CD1c-positive myeloid dendritic cell (primary cell): ENCODE data around the gene UQCR11.

Experiments
- DNase-seq: peaks from one replicate; pipeline ENCODE4 v3.0.0-alpha.2; 2016; ENCODE audit errors: extremely low spot score

UQCR11 gene

DNA sequence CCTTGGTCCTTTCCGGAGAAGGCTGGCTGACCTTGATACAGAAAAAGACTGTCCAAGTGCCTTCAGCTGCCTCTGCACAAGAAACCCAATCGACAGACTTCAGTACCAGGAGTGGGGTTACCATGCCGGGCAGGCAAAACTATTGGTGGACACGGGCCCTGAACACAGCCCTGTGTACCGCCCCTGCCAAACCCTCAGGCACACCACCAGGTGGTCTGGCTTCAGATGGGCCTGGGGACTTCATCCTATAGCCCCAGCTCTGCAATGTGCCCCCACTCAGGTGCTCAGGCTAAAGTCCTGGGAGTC, 29.6 kb upstream of the UQCR11 start:
- DNase-seq = no peak

DNA sequence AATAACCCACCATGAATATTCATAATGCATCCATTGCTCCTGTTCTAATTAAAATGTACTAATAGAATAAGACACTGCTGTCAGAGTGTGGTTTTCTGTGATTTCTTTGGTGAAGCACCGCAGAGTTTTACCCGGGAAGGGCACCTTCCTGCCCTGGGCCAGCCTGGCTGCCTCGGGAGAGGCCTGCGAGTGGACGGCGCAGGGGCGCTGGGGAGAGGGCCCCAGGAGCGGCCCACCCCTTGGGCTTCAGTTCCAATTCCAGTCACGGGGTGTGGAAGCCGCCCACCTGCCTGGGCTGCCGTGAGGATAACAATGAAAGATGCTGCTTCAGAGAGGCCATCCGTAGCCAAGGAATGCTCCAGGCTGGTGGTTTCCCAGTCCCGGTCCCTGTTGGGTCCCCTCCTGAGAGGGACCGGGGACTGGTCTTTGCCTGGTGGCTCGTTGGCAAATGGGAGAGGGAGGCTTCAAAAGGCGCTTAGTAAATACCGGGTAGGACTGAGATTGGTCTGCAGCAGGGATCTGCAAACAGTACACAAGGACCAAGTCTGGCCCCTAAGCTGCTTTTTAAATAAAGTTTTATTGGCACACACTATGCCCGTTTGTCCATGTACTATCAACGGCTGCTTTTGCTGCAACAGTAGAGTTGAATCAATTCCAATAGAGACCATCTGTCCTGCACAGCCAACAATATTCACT, 29.1 kb upstream of the UQCR11 start:
- DNase-seq = no peak

DNA sequence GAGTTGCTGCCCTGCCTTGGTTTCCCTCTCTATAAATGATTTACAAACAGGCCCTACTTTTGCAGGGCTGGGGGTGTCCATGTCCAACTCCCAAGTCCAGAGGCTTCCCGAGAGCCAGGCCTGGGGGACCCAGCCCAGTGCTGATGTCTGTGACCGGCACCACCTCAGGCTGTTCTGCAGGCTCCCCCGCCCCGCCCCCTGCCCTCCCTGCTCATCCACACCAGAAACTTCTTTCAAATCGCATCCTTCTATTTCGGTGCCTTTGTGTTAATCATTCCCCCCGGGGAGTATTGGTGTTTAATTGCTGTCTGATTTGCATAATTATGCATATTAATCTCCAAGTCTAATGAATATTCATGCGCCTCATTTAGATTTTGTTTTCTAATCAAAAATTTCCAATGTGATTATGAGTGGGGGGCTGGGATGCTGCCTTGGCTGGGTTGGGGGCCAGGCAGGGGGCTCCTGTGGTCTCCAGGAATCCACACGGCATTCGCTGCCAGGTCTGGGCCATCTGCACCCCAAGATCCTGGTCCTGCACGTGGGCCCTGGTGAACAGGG, 28.1 kb upstream of the UQCR11 start:
- no peak for DNase-seq

DNA sequence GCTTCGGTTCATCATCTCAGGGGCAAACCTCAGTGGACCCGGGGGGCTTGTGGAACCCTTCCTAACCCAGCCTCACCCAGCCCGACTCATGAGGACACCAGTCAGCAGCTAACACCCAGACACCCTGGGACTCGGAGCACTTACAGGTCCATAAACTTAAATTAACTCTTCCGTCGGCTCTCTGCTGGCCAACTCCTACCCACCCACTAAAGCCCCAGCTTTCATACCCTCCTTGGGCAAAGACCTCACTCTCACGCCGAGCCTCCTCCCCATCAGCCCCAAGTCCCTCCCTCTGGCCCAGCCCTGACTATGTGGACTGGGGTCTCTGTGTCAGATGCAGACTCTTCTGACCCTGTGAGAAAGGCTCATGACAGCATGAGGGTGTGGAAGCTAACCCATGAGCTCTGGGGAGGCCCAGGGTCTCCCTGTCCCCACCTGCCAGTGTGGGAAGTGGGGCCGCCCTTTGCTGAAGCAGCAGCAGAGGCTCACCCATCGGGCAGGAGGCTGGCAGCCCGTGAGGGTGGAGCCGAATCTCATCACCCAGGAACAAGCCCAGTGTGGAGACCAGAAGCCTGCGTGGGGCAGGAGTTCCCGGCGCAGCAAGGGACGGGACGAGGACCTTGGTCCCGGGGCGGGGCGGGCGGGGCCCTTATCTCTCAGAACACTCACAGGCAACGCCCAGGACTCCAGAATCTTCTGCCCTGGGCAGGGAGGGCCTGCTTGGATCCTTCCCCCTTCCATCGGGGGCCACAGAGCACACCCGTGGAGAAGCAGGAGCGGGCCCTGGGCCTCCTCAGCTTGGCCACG, 27.4 kb upstream of the UQCR11 start:
- no peak for DNase-seq

DNA sequence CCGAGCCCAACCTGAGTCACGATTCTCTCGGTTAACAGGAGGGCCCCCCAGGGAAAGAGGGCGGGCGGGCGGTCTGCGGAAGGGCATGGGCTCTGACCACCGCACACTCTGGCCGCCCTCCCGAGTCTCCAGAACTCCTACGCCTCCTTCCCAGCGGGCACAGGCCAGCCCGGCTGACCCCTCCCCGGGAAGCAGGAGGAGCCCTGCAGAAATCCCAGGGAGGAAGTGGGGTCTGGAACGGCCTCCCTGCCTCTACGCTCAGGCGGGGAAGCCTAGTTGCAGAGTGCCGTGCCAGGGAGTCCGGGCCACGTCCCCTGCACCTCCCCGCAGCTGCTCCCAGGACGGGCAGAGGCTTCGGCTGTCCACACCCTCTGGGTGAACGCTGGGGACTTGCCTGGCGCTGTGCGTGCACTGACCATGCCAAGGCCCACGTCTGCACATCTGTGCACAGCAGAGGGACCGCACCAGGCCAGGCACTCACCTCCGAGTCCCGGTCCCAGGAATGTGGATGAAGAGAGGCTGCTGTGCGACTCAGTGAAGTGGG, 26.4 kb upstream of the UQCR11 start:
- DNase-seq = no peak

DNA sequence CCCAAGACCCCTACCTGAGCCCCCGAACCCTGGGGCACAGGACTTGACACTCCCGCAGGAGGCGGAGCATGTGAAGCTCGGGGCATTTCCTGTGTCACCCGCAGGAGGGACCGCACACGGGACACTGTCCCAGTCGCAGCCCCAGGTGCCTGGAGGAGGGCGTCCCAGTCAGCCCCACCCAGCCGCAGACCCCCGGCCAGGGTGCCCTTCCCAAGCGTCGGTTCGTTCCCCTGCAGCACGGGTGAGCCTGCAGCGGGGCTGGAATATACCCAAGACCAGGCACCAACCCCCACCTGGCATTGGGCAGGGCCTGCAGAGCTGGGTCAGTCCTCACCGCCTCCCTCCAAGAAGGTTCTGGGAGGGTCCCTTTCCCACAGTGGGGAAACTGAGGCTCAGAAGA, 25.5 kb upstream of the UQCR11 start:
- DNase-seq = no peak

DNA sequence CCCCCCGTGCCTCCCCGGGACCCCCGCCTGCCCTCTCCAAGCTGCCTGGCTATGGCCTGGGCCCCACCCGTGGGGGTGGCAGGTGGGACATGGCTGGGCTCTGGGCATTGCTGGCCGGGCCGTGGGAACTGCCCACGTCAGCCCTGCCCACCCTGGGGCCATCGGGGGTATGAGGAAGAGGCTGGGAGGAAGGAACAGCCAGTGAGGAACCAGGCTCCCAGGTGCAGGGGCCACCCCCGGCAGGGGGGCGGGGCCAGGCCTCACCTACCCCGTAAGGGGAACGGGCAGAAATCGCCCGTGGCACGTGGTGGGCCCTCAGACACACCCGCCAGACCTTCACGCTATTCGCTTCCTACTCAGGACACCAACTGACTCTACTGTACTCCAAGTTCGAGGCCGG, 24.8 kb upstream of the UQCR11 start:
- DNase-seq = no peak

DNA sequence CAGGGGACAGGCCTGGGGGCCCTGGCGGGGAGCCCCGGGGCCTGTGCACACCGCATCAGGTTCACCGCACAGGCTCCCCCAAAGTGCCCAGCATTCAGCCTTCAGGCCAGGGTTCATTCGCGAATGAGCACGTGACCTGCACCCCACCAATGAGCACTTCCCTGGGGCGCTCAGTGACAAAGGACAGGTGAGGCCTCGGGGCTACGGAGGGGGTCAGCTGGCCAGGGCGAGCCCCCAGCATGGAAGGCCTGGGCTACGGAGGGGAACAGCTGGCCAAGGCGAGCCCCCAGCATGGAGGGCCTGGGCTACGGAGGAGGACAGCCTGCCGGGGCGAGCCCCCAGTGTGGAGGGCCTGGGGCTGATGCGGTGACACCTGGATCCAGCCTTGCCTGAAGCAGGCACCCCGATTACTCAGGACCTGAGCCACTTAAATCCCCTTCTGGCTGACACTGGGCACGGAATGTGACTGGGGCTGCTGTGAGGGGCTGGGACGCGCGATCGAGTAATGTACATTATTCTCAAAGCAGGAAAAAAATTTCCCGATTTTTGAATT, 24.1 kb upstream of the UQCR11 start:
- DNase-seq = no peak

DNA sequence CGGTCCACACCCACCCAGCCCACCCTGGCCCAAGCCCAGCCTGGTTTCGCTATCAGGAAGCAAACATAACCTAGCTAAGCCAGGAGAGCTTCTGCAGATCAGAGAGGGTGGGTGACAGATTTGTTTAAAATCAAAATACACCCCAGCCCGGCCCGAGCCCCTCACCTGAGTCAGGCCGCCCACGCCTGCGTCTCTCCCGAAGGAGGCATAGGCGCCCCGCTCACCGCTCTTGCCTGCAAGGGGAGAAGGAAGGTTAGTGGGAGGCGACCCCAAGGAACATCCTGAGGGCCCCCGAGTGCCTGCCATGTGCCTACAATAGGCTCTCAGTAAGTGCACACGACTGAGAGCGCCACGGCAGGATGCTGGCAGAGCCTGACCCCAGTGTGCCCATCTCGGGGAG, 21.9 kb upstream of the UQCR11 start:
- DNase-seq = no peak

DNA sequence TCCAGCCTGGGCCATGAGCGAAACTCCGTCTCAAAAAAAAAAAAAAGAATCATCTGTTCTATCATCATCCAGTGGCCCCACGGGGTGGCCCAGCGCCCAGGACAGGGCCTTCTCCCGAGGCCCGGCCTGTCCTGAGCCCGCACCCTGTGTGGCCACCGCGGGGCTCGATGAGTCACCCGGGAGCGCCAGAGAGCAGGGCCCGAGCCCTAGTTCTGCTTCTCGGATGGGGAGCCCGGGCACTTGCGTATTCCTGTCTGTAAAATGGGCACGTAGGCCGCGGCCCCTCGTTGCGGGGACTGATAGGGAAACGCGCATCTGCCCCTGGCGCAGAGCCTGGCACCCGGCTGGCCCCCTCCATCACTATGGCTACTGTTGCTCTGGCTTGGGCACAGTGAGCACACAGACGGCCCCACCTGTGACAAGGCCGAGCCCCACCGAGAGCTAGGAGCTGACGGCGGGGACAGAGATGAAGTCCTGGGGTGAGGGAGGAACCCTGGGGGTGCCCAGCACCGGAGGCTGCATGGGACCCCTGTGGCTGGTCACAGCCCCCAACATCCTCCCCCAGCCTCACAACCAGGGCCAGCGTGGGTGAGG, 21.3 kb upstream of the UQCR11 start:
- DNase-seq = peak; percentile 2

DNA sequence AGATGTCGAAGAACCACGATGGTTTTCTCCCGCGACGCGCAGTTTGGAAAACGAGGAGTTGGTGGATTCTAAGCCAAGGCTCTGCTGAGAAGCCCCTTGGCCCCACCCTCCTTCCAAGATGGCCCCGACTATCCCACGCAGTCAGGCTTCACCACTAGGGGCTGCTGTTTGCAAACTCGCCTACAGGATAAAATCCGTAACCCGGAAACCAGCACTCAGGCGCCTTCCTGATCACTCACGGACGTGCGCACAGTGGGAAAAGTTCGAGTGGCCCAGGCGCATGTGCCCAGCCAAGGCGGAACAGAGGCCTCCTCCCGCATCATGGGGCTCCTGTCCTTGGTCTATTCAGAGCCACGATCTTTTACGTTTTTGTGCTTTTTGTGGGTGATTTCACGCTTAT, 19.2 kb upstream of the UQCR11 start:
- DNase-seq = peak; percentile 81

DNA sequence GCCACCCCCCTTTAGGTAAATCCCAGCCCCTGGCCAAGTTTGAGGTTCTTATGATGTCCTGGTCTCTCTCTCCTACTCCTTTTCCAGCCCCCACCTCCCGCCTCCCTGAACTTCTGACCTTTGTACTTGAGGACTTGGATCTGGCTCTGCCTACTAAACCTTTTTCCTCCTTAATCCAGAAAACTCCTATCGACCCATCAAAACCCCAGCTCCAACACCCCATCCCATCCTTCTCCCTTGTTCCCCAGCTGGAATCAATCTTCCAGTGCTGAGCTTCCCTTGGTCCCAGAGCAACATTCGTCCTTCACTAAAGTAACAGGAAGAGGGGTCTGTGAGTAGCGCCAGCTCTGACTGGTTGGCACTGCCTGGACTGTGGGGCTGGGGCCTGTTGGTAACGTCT, 17.3 kb upstream of the UQCR11 start:
- no peak for DNase-seq

DNA sequence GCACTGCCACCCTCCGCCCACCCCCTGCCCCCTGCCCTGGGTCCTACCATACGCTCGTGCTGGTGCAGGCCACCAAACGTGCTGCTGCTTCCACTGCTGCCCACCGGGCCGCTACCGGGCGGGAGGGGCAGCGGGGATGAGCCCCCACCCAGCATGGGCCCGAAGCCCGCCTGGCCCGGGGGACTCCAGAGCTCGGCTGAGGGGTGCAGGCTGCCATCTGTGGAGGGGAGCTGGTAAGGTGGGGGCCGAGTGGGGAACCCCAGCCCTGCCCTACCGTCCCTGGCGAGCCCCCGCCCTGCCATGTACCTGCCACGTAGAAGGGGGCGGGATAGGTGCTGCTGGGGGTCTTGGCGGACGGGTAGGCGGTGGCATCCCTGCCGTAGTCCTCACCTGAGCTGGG, 16.7 kb upstream of the UQCR11 start:
- DNase-seq = no peak

DNA sequence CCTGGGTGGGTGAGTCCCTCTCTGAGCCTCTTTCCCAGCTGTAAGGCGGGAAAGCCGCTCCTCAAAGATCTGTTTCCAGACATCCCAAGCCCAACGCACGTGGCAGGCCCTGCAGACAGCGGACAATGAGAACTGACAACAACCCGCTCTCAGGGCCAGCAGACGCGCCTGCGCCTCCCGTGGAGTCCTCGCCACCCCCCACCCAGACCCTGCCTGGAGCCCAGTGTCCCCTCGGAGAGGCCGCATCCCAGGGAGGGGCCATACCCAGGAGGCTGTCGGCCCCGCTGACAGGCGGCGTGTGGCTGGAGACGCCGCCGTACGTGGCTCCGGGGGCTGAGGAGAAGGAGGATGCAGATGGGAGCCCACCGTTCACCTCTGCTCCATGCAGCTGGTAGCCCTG, 16.3 kb upstream of the UQCR11 start:
- DNase-seq = no peak

DNA sequence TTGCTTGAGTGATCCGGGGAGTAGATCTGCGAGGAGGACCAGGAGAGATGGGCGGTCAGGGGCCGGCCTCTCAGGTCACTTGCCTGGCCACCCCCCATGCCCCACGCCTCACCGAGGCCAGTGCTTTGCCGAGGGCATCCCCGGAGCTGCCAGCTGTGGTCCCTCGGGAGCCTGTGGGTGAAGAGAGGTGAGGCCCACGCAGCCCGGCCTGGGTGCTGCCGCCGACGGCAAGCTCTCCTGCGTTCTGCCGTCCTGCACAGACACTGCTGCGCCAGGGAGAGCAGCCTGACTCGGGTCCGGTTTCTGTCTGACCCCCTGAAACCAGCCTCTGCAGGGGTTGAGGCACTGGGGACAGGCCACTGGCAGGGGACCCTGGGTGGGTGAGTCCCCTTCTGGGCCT, 15.8 kb upstream of the UQCR11 start:
- no peak for DNase-seq

DNA sequence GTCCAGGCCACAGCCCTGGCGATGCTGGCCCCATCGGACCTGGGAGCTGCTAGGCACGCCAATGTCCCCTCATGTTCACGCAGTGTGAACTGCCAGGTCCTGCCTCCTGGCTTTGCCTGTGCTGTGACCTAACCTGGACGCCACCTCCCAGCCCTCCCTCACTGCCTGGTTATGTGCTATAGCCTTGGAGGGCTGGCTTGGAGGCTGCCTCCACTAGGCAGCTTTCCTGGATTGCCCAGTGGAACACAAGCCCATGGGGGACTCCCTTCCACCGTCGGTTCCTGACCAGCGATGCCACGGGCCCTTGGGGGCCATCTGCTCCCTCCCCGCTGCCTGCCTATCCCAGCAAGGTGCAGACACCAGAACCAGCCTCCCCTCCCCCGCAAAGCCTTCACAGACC, 15.2 kb upstream of the UQCR11 start:
- no peak for DNase-seq

DNA sequence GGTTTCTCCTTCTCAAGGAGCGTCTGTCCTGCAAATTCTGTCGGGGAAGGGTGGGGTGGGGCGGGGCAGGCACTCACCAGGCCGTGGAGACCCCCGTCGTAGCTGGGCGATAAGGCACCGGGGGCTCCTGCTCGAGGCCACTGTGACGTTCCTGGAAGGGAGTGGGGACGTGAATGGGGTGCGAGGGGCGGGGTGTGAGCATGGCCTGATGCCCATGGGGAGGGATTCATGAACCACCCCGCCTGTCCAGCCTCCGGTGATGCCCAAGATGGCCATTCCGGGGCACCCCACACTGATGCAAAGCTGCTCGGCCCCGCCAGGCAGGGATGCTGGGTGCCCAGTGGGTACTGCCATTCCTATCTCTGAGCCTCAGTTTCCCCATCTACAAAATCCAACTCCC, 14.4 kb upstream of the UQCR11 start:
- DNase-seq = no peak

DNA sequence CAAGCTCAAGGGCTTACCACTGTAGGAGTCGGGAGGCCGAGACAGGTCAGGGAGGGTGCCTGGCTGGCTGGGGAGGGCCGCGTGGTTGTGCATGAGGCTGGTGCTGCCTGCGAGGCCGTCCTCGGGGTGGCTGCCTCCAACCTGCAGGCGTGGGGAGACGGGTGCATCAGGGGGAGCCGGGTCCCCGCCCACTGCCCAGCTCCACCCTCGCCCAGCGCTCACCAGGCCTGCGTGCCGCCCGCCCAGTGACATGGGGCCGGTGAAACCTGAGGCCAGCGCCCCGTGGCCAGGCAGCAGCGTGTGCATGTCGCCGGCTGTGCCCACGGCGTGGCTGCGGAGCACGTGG, 13.8 kb upstream of the UQCR11 start:
- no peak for DNase-seq

DNA sequence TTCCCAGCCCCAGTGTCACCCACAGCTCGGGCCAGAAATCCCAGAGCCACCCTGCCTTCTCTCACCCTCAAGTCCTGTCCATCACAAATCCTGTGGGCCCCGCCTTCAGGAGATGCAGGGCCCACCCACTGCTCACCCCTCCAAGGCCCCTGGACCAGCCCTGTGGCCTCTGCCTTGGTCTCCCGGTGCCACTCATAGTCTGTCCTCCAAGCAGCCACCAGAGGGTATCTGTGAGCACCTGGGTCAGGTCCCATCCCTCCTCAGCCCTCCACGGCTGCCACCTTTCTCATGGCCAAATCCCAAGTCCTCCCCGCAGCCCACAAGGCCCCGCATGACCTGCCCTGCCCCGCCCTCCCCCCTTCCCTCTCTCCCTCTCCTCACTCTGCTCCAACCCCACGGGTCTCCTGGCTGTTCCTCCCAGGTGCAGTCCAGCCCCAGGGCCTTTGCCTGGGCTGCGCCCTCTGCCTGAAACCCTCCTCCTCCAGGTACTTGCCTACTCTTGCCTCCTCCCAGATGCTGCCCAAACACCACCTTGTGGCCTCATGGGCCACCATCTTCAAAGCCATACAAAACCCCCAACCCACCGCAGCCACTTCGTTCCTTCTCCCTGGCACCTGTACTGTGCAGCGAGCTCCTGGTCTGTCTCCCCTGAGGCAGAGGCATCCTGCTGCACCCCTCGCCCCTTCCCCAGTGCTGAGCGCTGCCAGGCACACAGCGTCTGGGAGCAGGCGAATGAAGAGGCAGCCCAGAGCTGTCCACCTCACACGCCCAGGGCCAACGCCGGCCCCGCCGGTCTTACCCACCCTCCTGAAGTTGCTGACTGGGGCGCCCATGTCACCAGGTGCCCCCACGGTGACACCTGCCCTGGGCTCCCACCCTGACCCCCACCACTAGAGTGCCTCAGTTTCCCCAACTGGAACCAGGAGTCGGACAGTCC, 13.2 kb upstream of the UQCR11 start:
- DNase-seq = no peak

DNA sequence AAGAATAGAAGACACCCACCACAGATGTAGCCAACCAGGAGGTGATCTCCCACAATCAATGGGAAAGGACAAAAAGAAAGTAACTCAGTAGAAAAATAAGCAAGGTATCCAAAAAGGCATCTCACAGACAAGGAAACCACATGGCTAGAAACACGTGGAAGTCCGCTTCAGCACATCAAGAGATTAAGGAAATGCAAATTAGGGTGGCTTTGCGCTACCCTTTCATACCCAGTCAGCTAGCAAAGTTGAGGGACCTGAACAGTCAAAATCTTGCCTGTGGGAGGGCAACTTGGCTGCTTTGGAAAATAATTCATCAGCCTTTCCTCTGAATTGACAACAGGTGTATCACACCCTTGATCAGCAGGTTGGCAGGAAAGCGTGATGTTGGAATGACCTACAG, 11.6 kb upstream of the UQCR11 start:
- DNase-seq = no peak

DNA sequence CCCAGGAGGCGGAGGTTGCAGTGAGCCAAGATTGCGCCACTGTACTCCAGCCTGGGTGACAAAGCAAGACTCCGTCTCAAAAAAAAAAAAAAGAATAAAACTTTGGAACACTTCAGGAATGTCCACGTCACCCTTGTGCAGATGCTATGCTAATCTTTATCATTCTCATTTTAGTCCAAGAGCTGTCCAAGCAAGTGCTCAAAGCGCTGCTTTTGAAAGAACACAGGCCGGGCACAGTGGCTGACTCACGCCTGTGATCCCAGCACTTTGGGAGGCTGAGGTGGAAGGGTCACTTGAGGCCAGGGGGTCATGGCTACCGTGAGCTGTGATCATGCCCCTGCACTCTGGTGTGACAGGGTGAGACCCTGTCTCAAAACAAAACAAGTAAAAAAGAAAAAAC, 11.1 kb upstream of the UQCR11 start:
- no peak for DNase-seq
